Measurements from ENCODE around the gene CHAD.
"Not testable (repeated sequence)": the region's sequence is repeated elsewhere in the genome, so short reads cannot be mapped to it uniquely, and the experiment has no call there.

Gene CHAD

DNA sequence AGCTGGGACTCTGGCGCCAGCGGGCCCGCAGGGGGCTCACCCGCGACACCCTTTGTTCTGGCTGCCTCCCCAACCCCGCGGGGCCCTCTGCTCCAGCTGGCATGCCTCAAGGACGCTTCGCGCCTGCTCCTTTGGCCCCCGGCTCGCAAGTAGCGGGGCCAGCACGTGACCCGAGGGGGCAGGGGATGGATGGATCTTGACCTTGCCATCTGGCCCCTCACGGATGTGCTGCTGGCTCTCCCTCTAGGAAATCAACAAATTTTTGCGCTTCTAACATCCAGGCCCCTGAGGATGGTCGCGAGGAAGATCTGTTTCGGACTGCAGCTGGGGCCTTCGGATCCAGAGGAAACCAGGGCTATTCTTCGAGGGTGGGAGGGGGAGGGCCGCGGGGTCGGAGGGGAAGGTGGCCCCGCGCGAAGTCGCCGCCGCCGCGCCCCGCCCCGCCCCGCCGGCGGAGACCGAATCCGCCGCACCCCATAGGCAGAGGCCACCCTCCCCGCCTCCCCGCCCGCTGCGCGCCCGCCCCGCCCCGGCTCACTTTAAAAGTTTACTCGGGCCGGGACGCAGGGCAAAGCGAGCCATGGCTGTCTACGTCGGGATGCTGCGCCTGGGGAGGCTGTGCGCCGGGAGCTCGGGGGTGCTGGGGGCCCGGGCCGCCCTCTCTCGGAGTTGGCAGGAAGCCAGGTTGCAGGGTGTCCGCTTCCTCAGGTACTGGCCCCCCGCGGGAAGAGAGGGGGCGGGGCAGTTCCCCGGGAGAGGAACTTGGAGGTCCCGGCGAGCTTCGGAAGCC is 42.8 kb downstream of the CHAD start, which contains the start of gene ACSF2:
TSS of gene ACSF2 (plus strand) at position 537 of the 790 bp plus-strand sequence. CDS start at position 581, 44 bp downstream.
- DNase-seq: peak; percentile 19

DNA sequence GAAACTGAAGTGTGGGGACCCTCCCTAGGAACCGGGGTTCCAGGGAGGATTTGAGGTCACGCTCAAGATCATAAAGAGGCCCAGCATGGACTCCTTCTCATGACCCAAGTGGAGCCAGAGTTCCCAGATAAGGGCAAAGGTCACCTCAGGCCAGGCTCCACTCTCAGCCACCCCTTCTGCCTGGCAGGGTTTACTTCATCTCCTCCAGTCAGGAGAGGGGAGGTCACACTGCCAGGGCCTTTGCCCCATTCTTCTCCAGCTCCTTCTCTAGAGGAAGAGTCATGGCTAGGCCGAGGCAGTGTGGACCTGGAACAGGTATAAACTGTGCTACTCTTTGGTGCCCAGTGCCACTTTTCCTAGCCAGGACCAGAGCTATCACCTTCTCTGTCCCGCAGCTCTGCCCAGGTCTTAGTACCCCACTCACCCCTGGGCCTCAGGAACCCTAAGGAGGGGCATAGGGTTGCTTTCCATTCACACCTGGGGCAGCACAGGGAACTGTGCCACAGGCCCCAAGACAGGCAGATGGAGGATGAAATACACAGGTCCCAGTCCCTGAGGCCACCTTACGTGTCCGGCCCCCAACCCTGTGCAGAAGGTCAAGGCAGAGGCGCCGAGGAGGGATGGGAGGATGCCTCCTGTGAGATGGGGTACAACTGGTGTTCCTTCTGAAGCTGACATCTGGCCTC is 43.5 kb downstream of the CHAD start:
- no peak for DNase-seq

DNA sequence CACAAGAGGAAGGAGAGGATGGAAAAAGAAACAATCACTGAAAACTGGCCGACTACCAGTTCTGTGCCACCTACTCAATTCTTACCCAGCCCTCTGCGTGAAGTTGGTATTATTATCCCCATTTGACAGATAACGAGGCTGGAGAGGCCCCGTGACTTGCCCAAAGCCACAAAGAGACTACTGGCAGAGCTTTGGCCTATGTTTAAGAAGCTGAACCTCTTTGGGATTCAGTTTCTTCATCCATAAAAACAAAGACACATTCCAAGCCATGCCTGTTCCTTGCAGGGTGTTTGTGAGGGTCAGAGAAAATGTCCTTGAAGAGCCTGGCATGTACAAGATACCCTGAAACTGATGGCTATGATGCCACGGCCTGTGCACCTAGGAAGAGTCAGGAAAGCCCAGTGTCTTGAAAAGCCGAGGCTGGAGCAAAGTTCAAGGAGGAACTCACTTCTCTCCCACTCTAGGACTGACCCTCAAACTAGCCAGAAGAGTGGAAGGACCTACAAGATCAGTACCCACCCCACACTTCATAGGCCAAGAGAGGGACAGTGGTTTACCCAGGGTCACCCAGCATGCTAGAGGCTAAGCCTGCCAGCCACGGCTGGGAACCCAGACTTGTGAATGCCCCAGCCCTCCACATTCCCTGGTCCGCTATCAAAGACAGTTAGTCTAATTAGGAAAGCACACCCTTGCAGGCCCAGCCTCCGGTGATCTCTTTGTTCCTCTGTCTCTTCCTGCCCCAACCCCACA is 44.3 kb downstream of the CHAD start:
- DNase-seq: no peak

DNA sequence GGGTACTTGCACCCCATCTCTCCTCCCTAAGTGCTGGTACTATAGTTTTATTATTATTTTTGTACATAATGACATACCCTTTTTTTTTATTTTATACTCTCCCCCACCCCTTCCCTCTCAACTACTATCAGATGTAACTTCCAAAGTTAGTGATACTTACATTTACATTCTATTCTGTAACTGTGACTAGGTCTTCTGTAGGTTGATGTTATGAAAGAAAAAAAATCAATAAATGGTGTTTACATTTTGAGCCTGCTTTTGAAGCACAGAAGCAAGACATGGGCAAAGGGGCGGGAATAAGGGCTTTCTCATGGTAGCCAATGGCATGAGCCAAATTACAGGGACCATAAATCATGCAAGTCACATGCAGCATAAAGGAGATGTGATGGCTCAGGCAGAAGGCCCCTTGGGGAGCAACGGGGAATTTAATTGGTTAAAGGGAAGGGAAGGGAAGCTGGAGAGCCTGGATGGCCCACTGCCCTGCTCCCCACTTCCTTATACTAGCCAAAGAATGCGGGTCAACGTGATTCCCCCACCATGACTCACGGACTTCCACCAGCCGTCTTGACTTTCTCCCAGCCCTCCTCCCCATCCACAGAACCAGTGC is 45.0 kb downstream of the CHAD start:
- no peak for DNase-seq

DNA sequence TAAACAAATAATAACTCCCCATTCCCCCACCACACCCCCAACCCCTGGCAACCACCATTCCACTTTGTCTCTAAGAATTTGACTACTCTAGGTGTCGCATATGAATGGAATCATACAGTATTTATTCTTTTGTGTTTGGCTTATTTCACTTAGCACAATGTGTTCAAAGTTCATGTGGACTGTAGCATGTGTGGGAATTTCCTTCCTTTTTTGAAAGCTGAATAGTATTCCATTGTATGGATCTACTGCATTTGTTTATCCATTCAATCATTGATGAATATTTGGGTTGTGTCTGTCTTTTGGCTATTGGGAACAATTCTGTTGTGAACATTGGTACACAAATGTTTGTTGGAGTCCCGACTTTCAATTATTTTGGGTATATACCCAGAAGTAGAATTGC is 45.9 kb downstream of the CHAD start:
- no peak for DNase-seq

DNA sequence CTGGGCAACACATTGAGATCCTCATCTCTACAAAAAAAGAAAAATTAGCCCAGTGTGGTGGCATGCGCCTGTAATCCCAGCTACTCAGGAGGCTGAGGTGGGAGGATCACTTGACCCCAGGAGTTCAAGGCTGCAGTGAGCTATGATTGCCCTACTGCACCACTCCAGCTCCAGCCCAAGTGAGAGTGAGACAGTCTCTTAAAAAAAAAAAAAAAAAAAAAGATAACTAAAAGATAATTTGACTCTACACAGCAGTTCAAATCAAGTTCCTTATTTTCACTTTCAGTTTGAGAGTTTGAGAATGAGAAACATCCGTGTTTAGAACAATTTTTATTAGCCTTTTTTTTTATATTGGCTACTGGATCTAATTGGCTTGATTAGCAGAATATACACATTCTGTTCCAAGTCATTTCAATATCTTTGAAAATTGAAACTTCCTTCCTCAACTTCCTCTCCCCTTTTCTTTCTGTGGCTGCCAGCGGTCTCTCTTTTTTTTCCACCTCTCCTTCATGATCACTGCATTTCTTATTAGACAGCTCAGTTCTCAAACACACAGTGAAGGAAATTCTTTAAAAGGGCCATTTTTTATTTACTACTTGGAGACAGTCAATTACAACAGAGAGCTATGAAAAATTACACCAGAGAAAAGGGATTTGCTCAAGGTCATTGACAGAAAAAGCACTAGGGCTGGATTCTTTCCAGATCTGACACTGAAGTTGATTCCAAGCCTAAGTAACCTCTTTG is 47.2 kb downstream of the CHAD start:
- no peak for DNase-seq

DNA sequence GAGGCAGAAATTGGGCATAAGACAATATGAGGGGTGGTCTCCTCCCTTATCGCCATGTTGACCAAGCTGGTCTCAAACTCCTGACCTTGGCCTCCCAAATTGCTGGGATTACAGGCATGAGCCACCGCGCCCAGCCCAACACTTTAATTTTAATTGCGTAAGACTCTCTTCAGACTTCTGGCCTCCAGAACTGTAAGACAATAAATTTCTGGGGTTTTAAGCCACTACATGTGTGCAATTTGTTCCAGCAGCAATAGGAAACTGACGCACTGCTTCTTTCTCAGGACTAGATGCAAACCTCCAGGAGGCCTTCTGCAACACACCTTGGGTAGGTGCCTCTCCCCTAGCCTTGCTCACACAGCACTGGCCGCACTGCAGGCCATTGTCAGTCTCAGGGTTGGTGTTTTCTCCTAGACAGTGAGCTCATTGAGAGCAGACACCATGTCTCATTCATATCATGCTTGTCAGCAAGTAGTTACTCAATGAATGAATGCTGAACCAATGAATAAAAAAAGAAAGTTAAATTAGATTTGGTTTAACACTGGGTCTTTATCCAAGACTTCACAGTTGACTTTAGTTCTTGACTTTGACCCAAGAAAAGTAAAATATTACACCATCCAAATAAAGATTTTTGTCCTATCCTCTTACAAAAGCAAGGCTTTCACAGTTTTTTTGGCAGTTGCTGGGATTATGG is 48.1 kb downstream of the CHAD start:
- DNase-seq: no peak

DNA sequence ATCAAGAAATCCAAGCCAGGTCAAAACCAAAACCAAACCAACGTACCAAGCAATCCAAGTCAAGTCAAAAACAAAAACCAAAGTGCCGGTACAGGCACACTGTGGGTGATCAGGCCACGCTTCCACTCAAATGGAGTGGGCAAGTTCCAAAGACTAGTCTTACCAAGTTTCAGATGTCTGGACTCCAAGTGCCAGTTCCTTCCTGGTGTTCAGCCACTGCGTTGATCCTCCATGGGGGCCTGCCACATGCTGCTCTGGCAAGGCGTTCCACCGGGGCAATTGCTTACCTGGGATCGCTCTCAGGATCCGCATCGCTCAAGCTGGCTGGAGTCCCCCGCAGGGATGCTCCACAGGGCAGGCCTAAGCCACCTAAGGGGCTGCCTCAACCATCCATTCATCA is 49.1 kb downstream of the CHAD start:
- DNase-seq: not testable (repeated sequence)

DNA sequence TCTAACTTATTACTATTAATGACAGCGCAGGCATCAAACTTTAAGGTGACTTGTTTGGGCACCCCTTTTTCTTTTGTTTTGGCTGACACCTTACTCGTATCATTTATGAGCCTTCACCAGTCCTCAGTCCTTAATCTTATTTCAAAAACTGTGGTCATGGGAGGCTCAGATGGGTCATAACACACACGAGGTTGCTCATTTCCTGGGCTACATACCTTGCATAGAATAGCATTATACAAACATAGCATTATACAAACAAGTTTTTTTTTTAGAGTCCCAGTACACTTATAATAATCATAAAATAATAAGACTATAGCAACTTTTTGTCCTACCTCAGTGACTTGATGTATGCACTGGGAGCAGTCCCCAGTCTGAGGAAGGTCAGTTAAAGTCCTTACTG is 53.9 kb downstream of the CHAD start:
- DNase-seq: no peak
